K562 (cell line): ENCODE measurements around the gene ASB4.

ENCODE experiments used
- BACH1 ChIP-seq: fragments of 200-800 bp; sonication (Bioruptor generic); IDR thresholded peaks from 2 replicates; pipeline ENCODE4 v1.6.1; 2016; ENCODE audit warnings: missing genetic modification characterization, missing compliant biosample characterization
- CTCF ChIP-seq, 3 experiments: IDR thresholded peaks in 2 of 3; conservative IDR thresholded peaks in 1 of 3; 2 replicates each; pipeline ENCODE4 v1.5.1; 2011 to 2012; ENCODE audit warnings: low read length in 3 of 3, mild to moderate bottlenecking in 3 of 3, control low read depth in 2 of 3, improper control_type of control experiment in 1 of 3, inconsistent platforms in 1 of 3, low read depth in 1 of 3, mixed read lengths in 1 of 3, moderate library complexity in 1 of 3; ENCODE audit not compliant: insufficient read depth in 2 of 3
- E2F5 ChIP-seq: sonication (generic); formaldehyde crosslinking; IDR thresholded peaks from 2 replicates; pipeline ENCODE4 v1.8.0; 2022; ENCODE audit warnings: mild to moderate bottlenecking, missing genetic modification reagents
- EP300 ChIP-seq: IDR thresholded peaks from 2 replicates; pipeline ENCODE4 v1.6.1; 2012; ENCODE audit warnings: low read length, improper control_type of control experiment
- EZH2 ChIP-seq: IDR thresholded peaks from 2 replicates; pipeline ENCODE4 v1.6.1; 2012; ENCODE audit warnings: low read depth, mild to moderate bottlenecking, inconsistent platforms, low read length, borderline replicate concordance
- GABPA ChIP-seq: fragments of 200-800 bp; sonication (Bioruptor generic); conservative IDR thresholded peaks from 2 replicates; pipeline ENCODE4 v1.6.1; 2016; ENCODE audit warnings: low read depth, missing genetic modification characterization, missing compliant biosample characterization
- MAX ChIP-seq: sonication (generic); formaldehyde crosslinking; IDR thresholded peaks from 2 replicates; pipeline ENCODE4 v1.9.0; 2022; ENCODE audit warnings: mild to moderate bottlenecking, missing genetic modification reagents
- RAD21 ChIP-seq, 2 experiments: fragments of 250-450 bp in 1 of 2; fragments of 450-650 bp in 1 of 2; sonication (Bioruptor Pico) in 1 of 2; formaldehyde crosslinking in 1 of 2; IDR thresholded peaks in 1 of 2; conservative IDR thresholded peaks in 1 of 2; 2 replicates each; pipeline versions ENCODE4 v1.4.0 to v1.8.0; 2020 to 2022; ENCODE audit warnings: mild to moderate bottlenecking in 2 of 2, moderate library complexity in 1 of 2
- SRF ChIP-seq, 2 experiments: fragments of 250-450, 450-650 bp in 1 of 2; sonication (Bioruptor Pico) in 1 of 2; sonication (generic) in 1 of 2; formaldehyde crosslinking; IDR thresholded peaks; 2 replicates each; pipeline versions ENCODE4 v1.5.0 to v1.5.1; 2020 to 2022; ENCODE audit warnings: mild to moderate bottlenecking in 1 of 2, missing genetic modification reagents in 1 of 2
- STAT5B ChIP-seq: fragments of 250-450 bp; sonication (Bioruptor Pico); IDR thresholded peaks from 2 replicates; pipeline ENCODE4 v1.8.0; 2021; ENCODE audit warnings: mild to moderate bottlenecking, inconsistent platforms
- ZNF124 ChIP-seq: sonication (generic); formaldehyde crosslinking; IDR thresholded peaks from 2 replicates; pipeline ENCODE4 v1.8.1; 2022; ENCODE audit warnings: missing genetic modification reagents

GRCh38 chr7:95501261-95501832 is 15.6 kb downstream of the ASB4 start:
- no peak for TF ChIP-seq BACH1
- TF ChIP-seq STAT5B (CRISPR knock-in tag): no peak
- TF ChIP-seq CTCF (IDR thresholded peaks at IDR 0.05 in 2 of 3, conservative IDR thresholded peaks at IDR 0.05 in 1 of 3; ENCODE audit: insufficient read depth in 2 of 3, low read depth in 1 of 3, low read length in 3 of 3): no peak
- no peak for TF ChIP-seq EZH2
- no peak for TF ChIP-seq MAX (CRISPR knock-in tag)
- no peak for TF ChIP-seq GABPA (tag)
- no peak for TF ChIP-seq RAD21 (CRISPR knock-in tag; conservative IDR thresholded peaks at IDR 0.05 in 1 of 2, IDR thresholded peaks at IDR 0.05 in 1 of 2)
- no peak for TF ChIP-seq EP300
- TF ChIP-seq SRF (CRISPR knock-in tag; IDR thresholded peaks at IDR 0.05): no peak
- TF ChIP-seq ZNF124 (CRISPR knock-in tag): no peak
- TF ChIP-seq E2F5 (CRISPR knock-in tag): no peak
